ENCODE results near the gene PRDM8. TPM values are rescaled to one million over a fixed set of nuclear protein-coding genes. Genes with fewer than 3 reads are reported as not detected.

PRDM8 gene
- total RNA-seq, 1 donor from 2014 or later, result 0.07 TPM

DNA sequence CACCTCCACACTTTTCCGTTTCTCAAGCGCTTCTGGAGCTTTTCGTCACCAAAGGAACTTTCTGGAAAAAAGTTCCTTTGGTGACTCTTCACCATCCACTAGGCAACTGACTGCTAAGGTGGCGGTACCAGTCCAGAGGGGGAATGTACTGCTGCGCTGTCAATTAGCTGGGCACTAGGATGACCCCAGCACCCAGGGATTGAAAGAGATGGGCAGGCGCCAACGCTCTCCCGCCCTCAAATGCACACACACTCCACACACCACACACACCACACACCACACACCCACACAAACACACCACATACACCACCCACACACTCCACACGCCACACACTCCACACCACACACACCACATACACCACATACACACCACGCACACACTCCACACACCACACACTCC is 10.4 kb downstream of the PRDM8 start:
- Mint-ChIP-seq H3K4me3 (ENCODE audit: unreplicated experiment) (no peak overlapping the region), H3K9me3 (ENCODE audit: low read depth) (no peaks in the 10 kb centered on the region), H3K36me3 (ENCODE audit: low read depth) (peaks cover 2% of the 10 kb centered on the region), H3K27ac (ENCODE audit: unreplicated experiment) (no peak overlapping the region), H3K27me3 (ENCODE audit: low read depth) (peaks cover 64% of the 10 kb centered on the region), H3K4me1 (ENCODE audit: low read depth) (peaks cover 3% of the 10 kb centered on the region)
- DNase-seq (ENCODE audit: low spot score), result no peak
- TF ChIP-seq, protein P1, sequence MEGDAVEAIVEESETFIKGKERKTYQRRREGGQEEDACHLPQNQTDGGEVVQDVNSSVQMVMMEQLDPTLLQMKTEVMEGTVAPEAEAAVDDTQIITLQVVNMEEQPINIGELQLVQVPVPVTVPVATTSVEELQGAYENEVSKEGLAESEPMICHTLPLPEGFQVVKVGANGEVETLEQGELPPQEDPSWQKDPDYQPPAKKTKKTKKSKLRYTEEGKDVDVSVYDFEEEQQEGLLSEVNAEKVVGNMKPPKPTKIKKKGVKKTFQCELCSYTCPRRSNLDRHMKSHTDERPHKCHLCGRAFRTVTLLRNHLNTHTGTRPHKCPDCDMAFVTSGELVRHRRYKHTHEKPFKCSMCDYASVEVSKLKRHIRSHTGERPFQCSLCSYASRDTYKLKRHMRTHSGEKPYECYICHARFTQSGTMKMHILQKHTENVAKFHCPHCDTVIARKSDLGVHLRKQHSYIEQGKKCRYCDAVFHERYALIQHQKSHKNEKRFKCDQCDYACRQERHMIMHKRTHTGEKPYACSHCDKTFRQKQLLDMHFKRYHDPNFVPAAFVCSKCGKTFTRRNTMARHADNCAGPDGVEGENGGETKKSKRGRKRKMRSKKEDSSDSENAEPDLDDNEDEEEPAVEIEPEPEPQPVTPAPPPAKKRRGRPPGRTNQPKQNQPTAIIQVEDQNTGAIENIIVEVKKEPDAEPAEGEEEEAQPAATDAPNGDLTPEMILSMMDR (IDR thresholded peaks at IDR 0.05), result no peak

DNA sequence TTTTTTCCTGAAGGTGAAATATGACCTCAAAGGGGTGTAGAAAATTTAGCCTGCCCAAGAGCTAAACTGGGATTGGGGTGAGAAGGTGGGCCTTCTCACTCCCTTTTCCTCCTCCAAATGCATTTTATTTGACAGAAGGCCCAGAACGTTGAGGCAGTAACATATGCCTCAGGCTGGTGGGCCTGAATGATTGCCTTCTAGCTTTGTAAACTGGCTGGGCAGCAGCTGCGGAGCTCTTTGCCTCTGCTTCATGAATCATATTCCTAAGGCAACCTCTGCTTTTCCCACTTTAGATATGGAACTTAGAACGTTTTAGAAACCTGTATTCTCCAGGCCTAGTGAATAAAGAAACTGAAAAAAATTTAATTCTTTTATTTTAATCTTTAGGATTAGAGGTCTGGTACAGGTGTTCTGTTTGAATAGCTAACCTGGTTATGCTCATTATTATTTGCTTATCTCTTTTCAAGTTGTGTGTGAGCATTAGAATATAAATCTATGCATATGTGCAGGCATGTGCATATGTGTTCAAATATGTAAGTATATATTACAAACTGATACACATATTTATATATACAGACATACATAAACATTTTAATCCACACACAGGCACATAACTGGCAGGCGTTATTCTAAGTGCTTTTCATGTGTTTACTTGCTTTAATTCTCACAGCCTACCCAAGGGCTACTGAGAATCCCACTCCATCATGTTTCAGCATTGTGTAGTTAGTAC is 11.5 kb downstream of the PRDM8 start:
- Mint-ChIP-seq H3K27ac (ENCODE audit: unreplicated experiment) (no peak overlapping the region), H3K9me3 (ENCODE audit: low read depth) (no peaks in the 10 kb centered on the region), H3K4me3 (ENCODE audit: unreplicated experiment) (no peak overlapping the region), H3K4me1 (ENCODE audit: low read depth) (no peaks in the 10 kb centered on the region), H3K36me3 (ENCODE audit: low read depth) (peaks cover 2% of the 10 kb centered on the region), H3K27me3 (ENCODE audit: low read depth) (peaks cover 67% of the 10 kb centered on the region)
- TF ChIP-seq, protein P1 (IDR thresholded peaks at IDR 0.05), result no peak
- no peak for DNase-seq (ENCODE audit: low spot score)

DNA sequence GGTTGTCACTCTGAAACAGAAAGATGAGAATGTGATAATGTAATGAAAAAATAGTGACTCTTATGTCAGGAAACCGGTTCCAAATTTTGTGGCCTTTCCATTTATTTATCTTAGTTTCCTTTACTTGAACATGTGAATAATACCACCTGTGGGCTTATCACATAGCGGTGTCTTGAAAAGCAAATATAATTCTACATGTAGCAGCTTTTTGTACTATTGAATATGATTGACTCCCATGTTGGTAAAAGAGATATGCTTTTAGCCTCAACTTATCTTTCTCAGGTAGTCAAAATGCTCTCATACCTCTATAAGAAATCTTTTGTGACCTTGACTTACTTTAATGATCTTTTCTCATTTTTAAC is 12.0 kb downstream of the PRDM8 start:
- no peak overlapping the region for H3K27ac Mint-ChIP-seq (ENCODE audit: unreplicated experiment)
- peaks cover 63% of the 10 kb centered on the region for H3K27me3 Mint-ChIP-seq (ENCODE audit: low read depth)
- no peaks in the 10 kb centered on the region for H3K4me1 Mint-ChIP-seq (ENCODE audit: low read depth)
- DNase-seq (ENCODE audit: low spot score), result no peak
- peaks cover 2% of the 10 kb centered on the region for H3K36me3 Mint-ChIP-seq (ENCODE audit: low read depth)
- H3K9me3 Mint-ChIP-seq (ENCODE audit: low read depth), result no peaks in the 10 kb centered on the region
- TF ChIP-seq, protein P1 (IDR thresholded peaks at IDR 0.05), result no peak
- no peak overlapping the region for H3K4me3 Mint-ChIP-seq (ENCODE audit: unreplicated experiment)

DNA sequence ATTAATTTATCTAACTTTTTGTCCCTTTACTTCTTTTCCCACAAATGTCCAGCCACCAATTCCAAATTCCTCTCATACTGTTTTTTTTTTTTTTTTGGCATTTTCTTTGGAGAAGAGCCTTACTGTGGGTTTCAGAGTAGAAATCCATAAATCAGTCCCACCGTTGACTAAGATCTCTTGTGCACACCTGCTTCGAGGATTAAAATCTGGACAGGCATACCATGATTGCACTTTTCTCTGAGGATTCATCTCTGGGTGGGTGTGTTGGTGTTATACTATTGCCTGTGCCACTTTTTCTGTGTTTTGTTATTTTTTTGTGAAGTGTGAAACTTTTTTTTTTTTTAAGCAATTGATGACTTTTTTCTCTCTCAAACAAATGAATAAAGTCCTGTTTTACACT is 13.2 kb downstream of the PRDM8 start:
- Mint-ChIP-seq H3K27me3 (ENCODE audit: low read depth) (peaks cover 58% of the 10 kb centered on the region), H3K4me1 (ENCODE audit: low read depth) (peaks cover 3% of the 10 kb centered on the region), H3K36me3 (ENCODE audit: low read depth) (peaks cover 2% of the 10 kb centered on the region)

DNA sequence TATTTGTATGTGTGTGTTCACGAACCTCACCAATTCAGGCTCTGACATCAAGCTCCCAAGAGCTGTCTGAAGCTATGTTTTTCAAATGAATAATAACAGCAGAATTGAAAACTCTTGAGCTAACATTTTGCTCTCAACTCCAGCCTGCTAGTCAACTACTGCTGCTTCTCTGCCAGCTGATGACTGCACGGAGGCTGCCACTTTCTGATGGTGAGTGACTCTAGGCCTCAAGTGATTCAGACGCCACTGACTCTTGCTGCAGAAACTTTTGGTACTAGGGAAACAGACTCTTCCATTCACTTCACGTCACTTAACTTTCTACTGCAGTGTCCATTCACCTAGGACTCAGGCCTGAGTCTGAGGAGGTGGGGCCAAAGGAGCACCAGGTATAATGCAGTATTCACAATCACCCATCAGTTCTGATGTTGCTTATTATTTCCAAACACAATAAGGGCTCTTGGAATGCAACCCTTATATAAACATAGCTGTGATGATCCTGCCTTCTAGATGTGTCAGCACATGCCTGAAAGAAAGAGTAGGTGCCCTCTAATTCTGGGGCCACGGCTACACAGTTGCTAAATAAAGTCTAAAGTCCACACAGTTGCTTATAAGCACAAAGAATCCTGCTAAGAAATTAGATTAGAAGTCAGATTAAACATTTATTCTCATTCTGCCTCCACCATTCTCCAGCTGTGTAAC is 16.0 kb downstream of the PRDM8 start:
- Mint-ChIP-seq H3K4me1 (ENCODE audit: low read depth) (peaks cover 3% of the 10 kb centered on the region), H3K27me3 (ENCODE audit: low read depth) (peaks cover 54% of the 10 kb centered on the region), H3K27ac (ENCODE audit: unreplicated experiment) (no peak overlapping the region), H3K9me3 (ENCODE audit: low read depth) (no peaks in the 10 kb centered on the region), H3K4me3 (ENCODE audit: unreplicated experiment) (no peak overlapping the region), H3K36me3 (ENCODE audit: low read depth) (peaks cover under 1% of the 10 kb centered on the region)
- TF ChIP-seq, protein P1 (IDR thresholded peaks at IDR 0.05), result no peak
- no peak for DNase-seq (ENCODE audit: low spot score)

More for the DNA sequence above, 13.2 kb downstream of the PRDM8 start:
- Mint-ChIP-seq H3K27ac (ENCODE audit: unreplicated experiment) (no peak overlapping the region), H3K4me3 (ENCODE audit: unreplicated experiment) (no peak overlapping the region), H3K9me3 (ENCODE audit: low read depth) (no peaks in the 10 kb centered on the region)
- DNase-seq (ENCODE audit: low spot score), result no peak
- TF ChIP-seq, protein P1 (IDR thresholded peaks at IDR 0.05), result no peak

Measured in chondrocyte (in vitro differentiated cells).